ENCODE results near the gene CEP72.
A peak's percentile ranks its signal among the peaks of the same experiment; 100 is the strongest.

Gene CEP72

GRCh38 chr5:672329-673160, 60.4 kb downstream of the CEP72 start:
- TF ChIP-seq, protein P1, sequence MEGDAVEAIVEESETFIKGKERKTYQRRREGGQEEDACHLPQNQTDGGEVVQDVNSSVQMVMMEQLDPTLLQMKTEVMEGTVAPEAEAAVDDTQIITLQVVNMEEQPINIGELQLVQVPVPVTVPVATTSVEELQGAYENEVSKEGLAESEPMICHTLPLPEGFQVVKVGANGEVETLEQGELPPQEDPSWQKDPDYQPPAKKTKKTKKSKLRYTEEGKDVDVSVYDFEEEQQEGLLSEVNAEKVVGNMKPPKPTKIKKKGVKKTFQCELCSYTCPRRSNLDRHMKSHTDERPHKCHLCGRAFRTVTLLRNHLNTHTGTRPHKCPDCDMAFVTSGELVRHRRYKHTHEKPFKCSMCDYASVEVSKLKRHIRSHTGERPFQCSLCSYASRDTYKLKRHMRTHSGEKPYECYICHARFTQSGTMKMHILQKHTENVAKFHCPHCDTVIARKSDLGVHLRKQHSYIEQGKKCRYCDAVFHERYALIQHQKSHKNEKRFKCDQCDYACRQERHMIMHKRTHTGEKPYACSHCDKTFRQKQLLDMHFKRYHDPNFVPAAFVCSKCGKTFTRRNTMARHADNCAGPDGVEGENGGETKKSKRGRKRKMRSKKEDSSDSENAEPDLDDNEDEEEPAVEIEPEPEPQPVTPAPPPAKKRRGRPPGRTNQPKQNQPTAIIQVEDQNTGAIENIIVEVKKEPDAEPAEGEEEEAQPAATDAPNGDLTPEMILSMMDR (IDR thresholded peaks at IDR 0.05; ENCODE audit: low read depth, low read length), result no peak
- H3K36me3 ChIP-seq, result 0 out of 2 replicates have a peak, but pooled peaks cover 4% of the 10 kb centered on the region
- peaks cover 21% of the 10 kb centered on the region for H3K4me1 ChIP-seq
- peak; percentile 80 for DNase-seq
- no peak overlapping the region for H3K4me3 ChIP-seq (ENCODE audit: low read depth, low read length)
- H3K27me3 ChIP-seq, result peaks cover 8% of the 10 kb centered on the region; the same call in 1 of the 2 replicates
- no peaks in the 10 kb centered on the region for H3K9me3 ChIP-seq

- Histone ChIP-seq H3K4me1 (peaks cover 21% of the 10 kb centered on the region), H3K27me3 (peaks cover 8% of the 10 kb centered on the region; the same call in 1 of the 2 replicates), H3K36me3 (0 out of 2 replicates have a peak, but pooled peaks cover 4% of the 10 kb centered on the region), H3K4me3 (ENCODE audit: low read depth, low read length) (no peak overlapping the region), H3K9me3 (no peaks in the 10 kb centered on the region)
- TF ChIP-seq, protein P1 (IDR thresholded peaks at IDR 0.05; ENCODE audit: low read depth, low read length), result no peak
- DNase-seq, result peak; percentile 11
These were observed 61.2 kb downstream of the CEP72 start for GRCh38 chr5:673161-673830.

DNA sequence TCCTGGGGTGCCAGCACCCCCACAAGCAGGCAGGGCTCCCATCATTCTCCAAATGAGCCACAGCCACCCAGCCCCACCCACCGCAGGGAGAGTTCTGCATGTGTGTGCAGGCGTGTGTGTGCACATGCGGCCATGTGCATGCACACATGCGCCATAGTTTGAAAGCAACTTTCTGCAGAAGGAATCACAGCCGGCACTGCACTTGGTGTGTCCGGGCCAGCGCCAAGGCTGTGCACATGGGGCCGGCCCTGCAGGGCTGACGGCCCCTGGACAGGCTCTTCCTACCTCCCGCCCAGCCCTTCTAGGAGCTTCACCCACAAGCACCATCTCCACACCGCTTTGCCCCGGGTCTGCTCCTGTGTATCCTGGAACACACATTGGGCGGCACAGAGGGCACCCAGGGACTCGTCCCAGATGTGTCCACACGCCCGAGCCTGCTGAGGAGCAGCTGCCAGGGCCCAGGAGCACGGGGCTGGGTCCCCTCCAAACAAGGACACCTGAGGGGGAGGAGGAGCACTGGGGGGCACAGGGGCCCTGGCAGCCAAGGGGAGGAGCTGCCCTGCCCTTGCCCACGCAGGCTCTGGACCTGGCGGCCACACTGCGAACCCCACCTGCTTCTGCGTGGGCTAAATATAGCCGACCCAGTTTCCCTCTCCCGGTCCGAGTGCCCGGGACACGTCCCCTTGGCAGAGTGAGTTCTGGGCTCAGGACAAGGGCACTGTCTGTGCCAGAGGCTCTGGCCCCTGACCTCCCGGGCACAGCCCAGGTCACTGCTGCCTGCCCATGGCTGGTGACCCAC, 61.9 kb downstream of the CEP72 start:
- peaks cover 21% of the 10 kb centered on the region for H3K4me1 ChIP-seq
- TF ChIP-seq, protein P1 (IDR thresholded peaks at IDR 0.05; ENCODE audit: low read depth, low read length), result no peak

DNA sequence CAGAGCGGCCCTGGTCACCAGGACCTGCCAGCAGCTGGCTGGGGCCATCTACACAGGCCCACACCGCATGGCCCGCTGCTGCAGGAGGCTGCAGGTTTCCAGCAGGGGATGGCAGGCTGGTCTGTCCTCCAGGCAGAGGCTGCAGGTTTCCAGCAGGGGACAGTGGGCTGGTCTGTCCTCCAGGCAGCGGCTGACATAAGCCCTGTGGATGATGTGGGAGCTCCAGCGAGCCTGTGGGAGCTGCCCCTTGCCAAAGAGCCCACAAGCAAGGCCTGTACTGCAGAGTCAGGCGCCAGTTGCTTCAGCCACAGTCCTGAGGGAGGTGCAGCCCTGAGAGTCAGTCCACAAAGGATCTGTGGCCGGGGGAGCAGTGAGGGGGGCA, 62.5 kb downstream of the CEP72 start:
- peaks cover 8% of the 10 kb centered on the region; the same call in 1 of the 2 replicates for H3K27me3 ChIP-seq
- TF ChIP-seq, protein P1 (IDR thresholded peaks at IDR 0.05; ENCODE audit: low read depth, low read length), result no peak
- peak; percentile 44 for DNase-seq

More for the DNA sequence above, 61.9 kb downstream of the CEP72 start:
- Histone ChIP-seq H3K9me3 (no peaks in the 10 kb centered on the region), H3K27me3 (peaks cover 8% of the 10 kb centered on the region; the same call in 1 of the 2 replicates), H3K4me3 (ENCODE audit: low read depth, low read length) (no peak overlapping the region), H3K36me3 (no peaks in the 10 kb centered on the region)
- peak; percentile 17 for DNase-seq

GRCh38 chr5:675111-675870, 63.2 kb downstream of the CEP72 start:
- H3K4me3 ChIP-seq (ENCODE audit: low read depth, low read length), result no peak overlapping the region
- peaks cover 8% of the 10 kb centered on the region; the same call in 1 of the 2 replicates for H3K27me3 ChIP-seq
- TF ChIP-seq, protein P1 (IDR thresholded peaks at IDR 0.05; ENCODE audit: low read depth, low read length), result no peak
- H3K36me3 ChIP-seq, result no peaks in the 10 kb centered on the region
- H3K4me1 ChIP-seq, result peaks cover 21% of the 10 kb centered on the region
- no peaks in the 10 kb centered on the region for H3K9me3 ChIP-seq
- peak; percentile 9 for DNase-seq

More for the DNA sequence above, 62.5 kb downstream of the CEP72 start:
- H3K4me3 ChIP-seq (ENCODE audit: low read depth, low read length), result no peak overlapping the region
- H3K9me3 ChIP-seq, result no peaks in the 10 kb centered on the region
- no peaks in the 10 kb centered on the region for H3K36me3 ChIP-seq
- H3K4me1 ChIP-seq, result peaks cover 21% of the 10 kb centered on the region

All from BE2C (cell line).